ENCODE measurements around the gene MR1. TPM values are rescaled to one million over a fixed set of nuclear protein-coding genes. Genes with fewer than 3 reads are reported as not detected.

MR1 gene
- total RNA-seq, 1 experiment from 2014 or later: 13.3 TPM

GRCh38 chr1:181100015-181100905 lies 66.5 kb downstream of the MR1 start:
- no peak for DNase-seq (ENCODE audit: low read depth)
- in situ Hi-C loops (cut with HindIII; ENCODE audit: low pct_unique_long_range_greater_than_20kb, low sequenced_read_pairs): no loop called here

- DNase-seq (ENCODE audit: low read depth): no peak
- in situ Hi-C loops (cut with HindIII; ENCODE audit: low pct_unique_long_range_greater_than_20kb, low sequenced_read_pairs): no loop called here
Observed at GRCh38 chr1:181100934-181101333, 67.2 kb downstream of the MR1 start.

- in situ Hi-C loops (cut with HindIII; ENCODE audit: low pct_unique_long_range_greater_than_20kb, low sequenced_read_pairs): no loop called here
- no peak for DNase-seq (ENCODE audit: low read depth)
Observed at GRCh38 chr1:181101581-181102226, 67.9 kb downstream of the MR1 start.

GRCh38 chr1:181102841-181103240 lies 69.1 kb downstream of the MR1 start:
- no peak for DNase-seq (ENCODE audit: low read depth)
- in situ Hi-C loops (cut with HindIII; ENCODE audit: low pct_unique_long_range_greater_than_20kb, low sequenced_read_pairs): no loop called here

GRCh38 chr1:181103399-181103798 lies 69.6 kb downstream of the MR1 start:
- in situ Hi-C loops (cut with HindIII; ENCODE audit: low pct_unique_long_range_greater_than_20kb, low sequenced_read_pairs): no loop called here
- DNase-seq (ENCODE audit: low read depth): no peak

GRCh38 chr1:181104042-181104789 lies 70.4 kb downstream of the MR1 start:
- DNase-seq (ENCODE audit: low read depth): no peak
- in situ Hi-C loops (cut with HindIII; ENCODE audit: low pct_unique_long_range_greater_than_20kb, low sequenced_read_pairs): no loop called here

- in situ Hi-C loops (cut with HindIII; ENCODE audit: low pct_unique_long_range_greater_than_20kb, low sequenced_read_pairs): no loop called here
- no peak for DNase-seq (ENCODE audit: low read depth)
Observed at GRCh38 chr1:181104790-181105133, 71.0 kb downstream of the MR1 start.

GRCh38 chr1:181105134-181106021 lies 71.6 kb downstream of the MR1 start:
- DNase-seq (ENCODE audit: low read depth): peak; percentile 79
- in situ Hi-C loops (cut with HindIII; ENCODE audit: low pct_unique_long_range_greater_than_20kb, low sequenced_read_pairs): no loop called here

GRCh38 chr1:181106022-181106312 lies 72.2 kb downstream of the MR1 start:
- in situ Hi-C loops (cut with HindIII; ENCODE audit: low pct_unique_long_range_greater_than_20kb, low sequenced_read_pairs): no loop called here
- no peak for DNase-seq (ENCODE audit: low read depth)

GRCh38 chr1:181106479-181106878 lies 72.7 kb downstream of the MR1 start:
- in situ Hi-C loops (cut with HindIII; ENCODE audit: low pct_unique_long_range_greater_than_20kb, low sequenced_read_pairs): no loop called here
- no peak for DNase-seq (ENCODE audit: low read depth)

- in situ Hi-C loops (cut with HindIII; ENCODE audit: low pct_unique_long_range_greater_than_20kb, low sequenced_read_pairs): no loop called here
- no peak for DNase-seq (ENCODE audit: low read depth)
Observed at GRCh38 chr1:181107711-181108110, 73.9 kb downstream of the MR1 start.

- in situ Hi-C loops (cut with HindIII; ENCODE audit: low pct_unique_long_range_greater_than_20kb, low sequenced_read_pairs): no loop called here
- no peak for DNase-seq (ENCODE audit: low read depth)
Observed at GRCh38 chr1:181108304-181108867, 74.6 kb downstream of the MR1 start.

GRCh38 chr1:181110013-181110412 lies 76.2 kb downstream of the MR1 start:
- DNase-seq (ENCODE audit: low read depth): no peak
- in situ Hi-C loops (cut with HindIII; ENCODE audit: low pct_unique_long_range_greater_than_20kb, low sequenced_read_pairs): no loop called here

Other genes with a start within 250 kb of the MR1 start
- gene KIAA1614, start 121.1 kb upstream of the MR1 start, total RNA-seq (2014; rRNA removed; shearing (Covaris generic); ENCODE audit: low replicate concordance): 0.10 and 0.12 TPM in 2 replicates
- gene STX6, start 11.1 kb upstream of the MR1 start, total RNA-seq (2014; rRNA removed; shearing (Covaris generic); ENCODE audit: low replicate concordance): 18.7 and 19.4 TPM in 2 replicates
- gene IER5, start 54.7 kb downstream of the MR1 start, total RNA-seq (2014; rRNA removed; shearing (Covaris generic); ENCODE audit: low replicate concordance): 12.5 and 15.1 TPM in 2 replicates

All from Caki2 (cell line).